Upper lobe of left lung (tissue), 6 donors: ENCODE data around the gene DYNC2H1. TPM values are rescaled to one million over a fixed set of nuclear protein-coding genes. Genes with fewer than 3 reads are reported as not detected.

ENCODE experiments used
- ATAC-seq, 2 donors: fragments of 200-7000 bp; cut with Tn5 transposase; one replicate each; pipeline ENCODE4 v1.9.1; 2022; ENCODE audit warnings: mild to moderate bottlenecking in 2 of 2, moderate library complexity in 2 of 2; ENCODE audit not compliant: low FRiP score in 2 of 2
- DNase-seq, 2 donors: peaks; one replicate each; pipeline ENCODE4 v3.0.0-alpha.2; 2019 to 2020
- H3K27ac ChIP-seq, 4 donors: fragments of 200-600 bp; sonication (generic); one replicate each; pipeline ENCODE4 v1.5.1; 2016 to 2019
- H3K27me3 ChIP-seq, 4 donors: fragments of 200-600 bp; sonication (generic); one replicate each; pipeline ENCODE4 v1.5.1; 2017 to 2019
- H3K36me3 ChIP-seq, 4 donors: fragments of 200-600 bp; sonication (generic); one replicate each; pipeline ENCODE4 v1.5.1; 2016 to 2019
- H3K4me1 ChIP-seq, 4 donors: fragments of 200-600 bp; sonication (generic); one replicate each; pipeline ENCODE4 v1.5.1; 2018 to 2019
- H3K4me3 ChIP-seq, 4 donors: fragments of 200-600 bp; sonication (generic); one replicate each; pipeline ENCODE4 v1.5.1; 2017 to 2019; ENCODE audit warnings: mild to moderate bottlenecking in 2 of 4, moderate library complexity in 1 of 4
- H3K9me3 ChIP-seq, 4 donors: fragments of 200-600 bp; sonication (generic); one replicate each; pipeline ENCODE4 v1.5.1; 2018 to 2019
- CTCF ChIP-seq, 6 experiments: fragments of 450-650 bp in 4 of 6; fragments of 200-600 bp in 2 of 6; sonication (generic) in 2 of 6; IDR thresholded peaks; one replicate each; pipeline ENCODE4 v1.5.1; 2016 to 2019; ENCODE audit warnings: antibody characterized with exemption in 6 of 6
- EP300 ChIP-seq, 4 donors: sonication (generic); formaldehyde crosslinking; IDR thresholded peaks; one replicate each; pipeline ENCODE4 v1.5.1; 2017; ENCODE audit warnings: antibody characterized with exemption in 4 of 4, control low read depth in 2 of 4
- POLR2A ChIP-seq, 4 donors: fragments of 450-650 bp; IDR thresholded peaks; one replicate each; pipeline ENCODE4 v1.5.1; 2016 to 2017; ENCODE audit warnings: antibody characterized with exemption in 4 of 4, mild to moderate bottlenecking in 2 of 4
- POLR2AphosphoS5 ChIP-seq, 2 donors: sonication (generic); formaldehyde crosslinking; IDR thresholded peaks; one replicate each; pipeline ENCODE4 v1.5.1; 2017; ENCODE audit warnings: antibody characterized with exemption in 2 of 2
- WGBS, 2 donors: methylation state at CpG; one replicate each; pipeline ENCODE4 v1.1.5; 2017 to 2018; 5-methylcytosine and 5-hydroxymethylcytosine counted together
- total RNA-seq, 6 donors: library from RNA; depleted of rRNA in 4 of 6; stranded (reverse); fragments of >200 nt in 4 of 6; gene quantifications; one replicate each; pipeline versions ENCODE4 v1.1.0 to v1.2.1, GENCODE V29; 2016 to 2021
- donor health status: DM: no; HTN: no; CAD: no; lungs with moderate emphysema.
- donor health status: DM: no; HTN: yes; CAD: no; lungs with severe emphysema.

DYNC2H1 gene
- total RNA-seq, 6 donors from 2014 or later: 11.1 to 62.4 (median 23.2) TPM

DNA sequence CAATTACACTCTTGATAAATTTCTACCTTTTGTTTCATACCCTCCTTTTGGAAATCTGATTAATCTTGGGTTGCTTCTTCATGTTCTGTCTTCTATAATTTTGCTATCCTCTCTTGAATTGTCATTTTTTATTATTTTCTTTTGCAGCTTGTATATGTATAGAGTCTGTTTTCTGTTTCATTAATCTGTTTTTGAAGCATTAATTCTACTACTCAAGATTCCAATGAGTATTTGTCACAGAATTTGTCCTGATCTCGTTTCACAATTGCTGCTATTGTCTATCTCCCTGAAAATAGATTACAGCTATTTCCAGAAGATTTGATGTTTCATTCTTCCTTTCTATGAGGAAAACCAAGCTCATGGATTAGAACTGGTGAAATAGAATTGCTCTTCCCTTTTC is 406.1 kb downstream of the DYNC2H1 start:
- H3K36me3 ChIP-seq: no peaks in the 10 kb centered on the region
- H3K27me3 ChIP-seq: no peaks in the 10 kb centered on the region
- DNase-seq: no peak
- H3K9me3 ChIP-seq: no peaks in the 10 kb centered on the region
- no peak overlapping the region for H3K27ac ChIP-seq
- TF ChIP-seq POLR2AphosphoS5 (IDR thresholded peaks at IDR 0.05) (no peak), POLR2A (IDR thresholded peaks at IDR 0.05) (no peak), CTCF (IDR thresholded peaks at IDR 0.05) (no peak), EP300 (IDR thresholded peaks at IDR 0.05) (no peak)
- ATAC-seq: no peak
- no peaks in the 10 kb centered on the region for H3K4me1 ChIP-seq
- H3K4me3 ChIP-seq: no peak overlapping the region
- 67 to 68% methylated on average over 1 of the region's 1 CpG for WGBS, 2 donors

GRCh38 chr11:103520792-103521191 is 411.6 kb downstream of the DYNC2H1 start:
- WGBS, 2 donors: 82 to 86% methylated on average over 3 of the region's 3 CpGs
- Histone ChIP-seq H3K4me3 (no peak overlapping the region), H3K9me3 (no peaks in the 10 kb centered on the region), H3K27me3 (no peaks in the 10 kb centered on the region), H3K36me3 (no peaks in the 10 kb centered on the region), H3K4me1 (no peaks in the 10 kb centered on the region), H3K27ac (no peak overlapping the region)
- ATAC-seq (no peak), DNase-seq (no peak)
- no peak for TF ChIP-seq EP300 (IDR thresholded peaks at IDR 0.05)
- TF ChIP-seq POLR2A (IDR thresholded peaks at IDR 0.05): no peak
- no peak for TF ChIP-seq POLR2AphosphoS5 (IDR thresholded peaks at IDR 0.05)
- TF ChIP-seq CTCF (IDR thresholded peaks at IDR 0.05): no peak

- DNase-seq (no peak), ATAC-seq (no peak)
- no peak overlapping the region for H3K27ac ChIP-seq
- no peaks in the 10 kb centered on the region for H3K27me3 ChIP-seq
- WGBS, 2 donors: 54 to 56% methylated on average over 2 of the region's 2 CpGs
- H3K4me3 ChIP-seq: no peak overlapping the region
- TF ChIP-seq POLR2AphosphoS5 (IDR thresholded peaks at IDR 0.05): no peak
- TF ChIP-seq CTCF (IDR thresholded peaks at IDR 0.05): no peak
- TF ChIP-seq EP300 (IDR thresholded peaks at IDR 0.05): no peak
- no peak for TF ChIP-seq POLR2A (IDR thresholded peaks at IDR 0.05)
- H3K9me3 ChIP-seq: no peaks in the 10 kb centered on the region
- H3K4me1 ChIP-seq: no peaks in the 10 kb centered on the region
- no peaks in the 10 kb centered on the region for H3K36me3 ChIP-seq
These were observed 415.8 kb downstream of the DYNC2H1 start for GRCh38 chr11:103525069-103525468.

- no peak for ATAC-seq
- no peaks in the 10 kb centered on the region for H3K9me3 ChIP-seq
- TF ChIP-seq CTCF (IDR thresholded peaks at IDR 0.05) (no peak), EP300 (IDR thresholded peaks at IDR 0.05) (no peak), POLR2A (IDR thresholded peaks at IDR 0.05) (no peak), POLR2AphosphoS5 (IDR thresholded peaks at IDR 0.05) (no peak)
- no peak overlapping the region for H3K27ac ChIP-seq
- no peak for DNase-seq
- 25 to 45% methylated on average over 3 of the region's 3 CpGs for WGBS, 2 donors
- no peaks in the 10 kb centered on the region for H3K27me3 ChIP-seq
- no peaks in the 10 kb centered on the region for H3K36me3 ChIP-seq
- H3K4me3 ChIP-seq: no peak overlapping the region
- no peaks in the 10 kb centered on the region for H3K4me1 ChIP-seq
These were observed 418.8 kb downstream of the DYNC2H1 start for GRCh38 chr11:103528046-103528445.

DNA sequence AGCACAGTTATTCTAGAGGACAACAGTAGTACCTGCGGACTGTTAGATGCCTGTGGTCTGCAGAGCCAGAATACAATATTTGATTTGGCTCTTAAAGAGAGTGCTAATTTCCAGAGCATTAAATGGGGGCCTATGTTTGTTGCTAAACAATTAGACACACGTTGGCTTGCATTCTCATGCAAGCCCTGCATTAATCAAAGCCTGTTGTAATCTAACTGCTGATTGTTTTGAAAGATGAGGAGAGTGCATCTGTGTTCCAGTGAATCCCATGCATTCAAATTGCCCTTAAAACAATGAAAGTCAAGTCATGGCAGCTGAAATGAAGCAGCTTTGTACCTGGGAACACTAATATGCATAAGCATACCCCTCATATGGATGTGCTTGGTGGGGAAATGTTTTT is 419.4 kb downstream of the DYNC2H1 start:
- no peaks in the 10 kb centered on the region for H3K27me3 ChIP-seq
- ATAC-seq (no peak), DNase-seq (no peak)
- 31 to 62% methylated on average over 2 of the region's 2 CpGs for WGBS, 2 donors
- H3K9me3 ChIP-seq: no peaks in the 10 kb centered on the region
- no peak overlapping the region for H3K27ac ChIP-seq
- H3K4me1 ChIP-seq: no peaks in the 10 kb centered on the region
- H3K4me3 ChIP-seq: no peak overlapping the region
- no peaks in the 10 kb centered on the region for H3K36me3 ChIP-seq
- TF ChIP-seq POLR2A (IDR thresholded peaks at IDR 0.05) (no peak), EP300 (IDR thresholded peaks at IDR 0.05) (no peak), POLR2AphosphoS5 (IDR thresholded peaks at IDR 0.05) (no peak), CTCF (IDR thresholded peaks at IDR 0.05) (no peak)
